GM19438 (cell line): ENCODE measurements around the gene TMX2.
A peak's percentile ranks its signal among the peaks of the same experiment; 100 is the strongest.
"Not testable (repeated sequence)": the region's sequence is repeated elsewhere in the genome, so short reads cannot be mapped to it uniquely, and the experiment has no call there.

ENCODE experiments used
- ATAC-seq: cut with Tn5 transposase; IDR thresholded peaks from one replicate; pipeline ENCODE4 v1.9.1; 2021; ENCODE audit warnings: low read depth; ENCODE audit not compliant: unreplicated experiment

The TMX2 gene

DNA sequence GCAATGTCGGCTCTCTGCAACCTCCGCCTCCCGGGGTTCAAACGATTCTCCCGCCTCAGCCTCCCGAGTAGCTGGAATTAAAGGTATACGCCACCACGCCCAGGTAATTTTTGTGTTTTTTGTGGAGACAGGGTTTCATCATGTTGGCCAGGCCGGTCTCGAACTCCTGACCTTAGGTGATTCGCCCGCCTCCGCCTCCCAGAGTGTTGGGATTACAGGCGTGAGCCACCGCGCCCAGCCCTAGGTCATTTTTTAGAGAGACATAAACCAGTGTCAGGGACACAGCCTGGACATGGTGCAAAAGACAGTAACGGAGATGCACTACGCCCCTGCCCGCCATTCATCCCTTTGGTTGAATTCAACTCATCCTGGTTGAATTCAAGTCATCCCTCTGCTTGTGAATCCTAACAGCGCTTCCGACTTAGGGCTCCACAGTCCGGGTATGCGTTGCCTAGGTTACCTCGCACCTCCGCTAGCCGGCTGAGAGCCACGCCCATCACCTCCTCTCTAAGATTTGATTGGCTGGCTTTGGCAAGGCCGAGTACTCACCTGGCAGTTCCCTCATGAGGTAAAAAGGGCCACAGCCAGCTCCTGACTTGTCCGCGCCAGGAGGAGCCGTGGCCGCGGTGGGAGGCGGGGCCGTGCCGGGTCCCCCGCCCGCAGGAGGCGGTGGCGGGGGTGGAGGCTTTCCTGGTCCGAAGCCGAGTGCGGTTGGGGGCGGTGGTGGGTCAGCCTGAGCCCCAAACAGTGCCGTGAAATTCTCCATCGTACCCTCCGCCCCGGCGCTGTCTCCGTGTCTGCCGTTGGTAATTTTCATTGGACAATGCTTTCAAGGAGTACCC lies 758 bp upstream of the TMX2 start, which contains the start of gene MED19:
TSS of gene MED19 (minus strand) at position 802 of the 842 bp plus-strand sequence. CDS start at position 766, 36 bp downstream.
- peak; percentile 49 for ATAC-seq

DNA sequence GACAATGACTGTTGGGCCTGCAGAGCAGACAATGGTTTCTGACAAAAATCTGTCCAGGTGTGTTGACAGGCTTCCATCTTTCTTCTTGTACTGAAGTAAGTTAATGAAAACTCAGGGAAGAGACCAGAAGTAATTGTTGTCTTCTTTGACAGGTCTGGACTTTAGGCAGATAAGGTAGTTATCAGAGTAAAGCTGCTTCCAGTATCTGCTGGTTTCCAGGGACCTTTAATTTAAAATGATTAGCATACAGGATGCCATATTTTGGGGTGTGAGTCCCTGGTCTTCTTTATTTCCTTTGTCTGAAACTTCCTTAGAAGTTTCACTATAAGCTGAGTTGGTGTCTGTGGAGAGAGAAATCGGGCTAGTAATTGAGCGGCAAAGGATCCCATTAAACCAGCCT lies 1.4 kb downstream of the TMX2 start:
- ATAC-seq, result no peak

GRCh38 chr11:57716726-57717125 lies 4.3 kb downstream of the TMX2 start:
- not testable (repeated sequence) for ATAC-seq

- ATAC-seq, result no peak
These were observed 14.8 kb downstream of the TMX2 start for GRCh38 chr11:57727185-57727584.

GRCh38 chr11:57728829-57729228 lies 16.4 kb downstream of the TMX2 start:
- ATAC-seq, result no peak

GRCh38 chr11:57729479-57729878 lies 17.1 kb downstream of the TMX2 start:
- ATAC-seq, result no peak

DNA sequence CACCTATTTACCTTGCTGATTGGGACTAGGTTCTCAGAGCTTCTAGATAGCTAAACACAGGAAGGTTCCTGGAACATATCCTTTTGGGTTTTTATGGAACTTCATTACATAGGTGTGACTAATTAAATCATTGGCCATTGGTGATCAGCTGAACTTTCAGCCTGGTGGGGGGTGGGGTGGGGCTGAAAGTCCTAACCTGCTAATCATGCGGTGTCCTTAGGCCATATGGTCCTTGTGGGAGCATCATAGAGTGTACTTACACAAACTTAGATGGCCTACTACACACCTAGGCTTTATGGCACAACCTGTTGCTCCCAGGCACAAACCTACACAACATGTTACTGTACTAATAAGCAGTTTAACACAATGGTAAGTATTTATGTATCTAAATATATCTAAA lies 20.3 kb downstream of the TMX2 start:
- ATAC-seq, result no peak

GRCh38 chr11:57735619-57736298 lies 23.4 kb downstream of the TMX2 start:
- peak; percentile 73 for ATAC-seq

- ATAC-seq, result peak; percentile 88
These were observed 29.0 kb downstream of the TMX2 start, which contains the start of gene SELENOH for GRCh38 chr11:57741132-57742086. Gene SELENOH (plus strand): TSS chr11:57741491. CDS start chr11:57741596, 105 bp downstream.

DNA sequence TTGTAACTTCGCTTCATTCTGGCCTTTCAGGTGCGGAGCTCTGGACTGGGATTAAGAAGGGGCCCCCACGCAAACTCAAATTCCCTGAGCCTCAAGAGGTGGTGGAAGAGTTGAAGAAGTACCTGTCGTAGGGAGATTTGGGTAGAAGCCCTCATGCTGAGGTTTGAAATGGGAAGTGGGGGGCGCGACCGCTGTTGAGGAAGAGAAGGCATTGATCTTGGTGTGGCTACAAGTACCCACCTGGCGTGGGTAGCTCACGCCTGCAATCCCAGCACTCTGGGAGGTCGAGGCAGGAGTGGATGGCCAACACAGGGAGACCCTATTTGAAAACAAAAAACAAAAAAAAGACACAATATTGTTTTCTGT lies 29.7 kb downstream of the TMX2 start:
- ATAC-seq, result peak; percentile 0

GRCh38 chr11:57744357-57744756 lies 32.0 kb downstream of the TMX2 start:
- no peak for ATAC-seq

- no peak for ATAC-seq
These were observed 32.8 kb downstream of the TMX2 start for GRCh38 chr11:57745206-57745605.

DNA sequence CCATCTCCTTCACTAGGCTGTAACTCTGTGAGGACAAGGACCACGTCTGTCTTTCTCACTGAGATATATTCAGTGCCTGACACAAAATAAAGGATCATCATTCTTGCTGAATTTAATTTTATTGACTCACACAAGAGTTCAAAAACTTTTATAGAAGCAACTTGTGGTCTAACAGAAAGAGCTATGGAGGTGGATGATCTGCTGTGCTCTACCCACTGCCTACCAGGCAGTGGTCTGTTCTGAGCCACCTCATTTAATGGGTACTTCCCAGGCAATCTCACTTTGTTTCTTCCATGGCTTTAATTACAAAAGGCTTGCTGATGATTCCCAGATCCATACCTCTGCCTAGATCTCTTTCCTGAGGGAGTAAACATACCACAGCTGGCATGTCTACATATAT lies 34.5 kb downstream of the TMX2 start:
- ATAC-seq, result no peak

- ATAC-seq, result no peak
These were observed 38.8 kb downstream of the TMX2 start for GRCh38 chr11:57751176-57751575.

- ATAC-seq, result no peak
These were observed 39.4 kb downstream of the TMX2 start, which contains the start of gene BTBD18 for GRCh38 chr11:57751676-57752253. Gene BTBD18 (minus strand): TSS chr11:57751819. CDS start chr11:57751188, 631 bp downstream.

DNA sequence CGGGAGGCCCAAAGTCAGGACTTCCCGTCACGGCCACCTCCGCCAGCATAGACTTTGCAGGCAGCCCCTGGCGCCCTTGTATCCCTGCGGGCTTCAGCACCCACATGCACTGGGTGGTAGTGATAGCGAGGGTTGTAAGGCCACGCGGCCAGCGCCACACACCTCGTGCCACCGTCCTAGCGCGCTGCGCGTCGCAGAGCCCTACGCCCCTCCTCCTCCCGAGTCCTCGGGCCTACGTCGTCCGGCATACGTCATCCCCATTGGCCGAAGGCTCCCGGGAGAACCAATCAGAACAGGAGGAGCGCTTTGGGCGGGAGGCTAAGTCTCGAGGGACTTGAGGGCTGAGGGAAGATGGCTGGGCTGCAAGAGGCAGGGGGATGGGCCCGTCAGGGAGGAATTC lies 40.6 kb downstream of the TMX2 start:
- no peak for ATAC-seq

GRCh38 chr11:57758174-57758573 lies 45.8 kb downstream of the TMX2 start:
- ATAC-seq, result no peak

GRCh38 chr11:57761301-57762234 lies 49.2 kb downstream of the TMX2 start, which contains the start of gene CTNND1:
Gene CTNND1 (plus strand): TSS chr11:57761802. CDS start chr11:57791479, 29,677 bp downstream.
- peak; percentile 94 for ATAC-seq
